ENCODE data around the gene QTRT2. TPM values are rescaled to one million over a fixed set of nuclear protein-coding genes. Genes with fewer than 3 reads are reported as not detected.
A peak's percentile ranks its signal among the peaks of the same experiment; 100 is the strongest.

QTRT2 gene
- total and polyA plus RNA-seq, 2 experiments from 2014 or later: 32.3 to 66.5 TPM

DNA sequence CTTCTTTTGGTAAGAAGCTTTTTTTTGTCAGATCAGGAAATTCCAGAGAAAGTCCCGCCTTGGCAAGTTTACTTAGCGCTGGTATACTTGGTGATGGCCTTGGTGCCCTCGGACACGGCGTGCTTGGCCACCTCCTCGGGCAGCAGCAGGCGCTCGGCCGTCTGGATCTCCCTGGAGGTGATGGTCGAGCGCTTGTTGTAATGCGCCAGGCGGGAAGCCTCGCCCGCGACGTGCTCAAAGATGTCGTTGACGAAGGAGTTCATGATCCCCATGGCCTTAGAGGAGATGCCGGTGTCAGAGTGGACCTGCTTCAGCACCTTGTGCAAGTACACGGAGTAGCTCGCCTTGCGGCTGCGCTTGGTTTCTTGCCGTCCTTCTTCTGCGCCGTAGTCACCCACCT lies 46.6 kb downstream of the QTRT2 start (continued):
- TF ChIP-seq ZNF462 (CRISPR knock-in tag; IDR thresholded peaks at IDR 0.05) (no peak), EZH2phosphoT487 (IDR thresholded peaks at IDR 0.05; ENCODE audit: unreplicated experiment) (no peak), STAT1 (IDR thresholded peaks at IDR 0.05; ENCODE audit: unreplicated experiment) (no peak), ZNF331 (CRISPR knock-in tag; IDR thresholded peaks at IDR 0.05; ENCODE audit: low read depth) (no peak), EZH2 (IDR thresholded peaks at IDR 0.05; ENCODE audit: low read depth, unreplicated experiment) (no peak), CREB1 (CRISPR knock-in tag; IDR thresholded peaks at IDR 0.05; ENCODE audit: low read depth) (no peak)
- TF ChIP-seq, protein P1, sequence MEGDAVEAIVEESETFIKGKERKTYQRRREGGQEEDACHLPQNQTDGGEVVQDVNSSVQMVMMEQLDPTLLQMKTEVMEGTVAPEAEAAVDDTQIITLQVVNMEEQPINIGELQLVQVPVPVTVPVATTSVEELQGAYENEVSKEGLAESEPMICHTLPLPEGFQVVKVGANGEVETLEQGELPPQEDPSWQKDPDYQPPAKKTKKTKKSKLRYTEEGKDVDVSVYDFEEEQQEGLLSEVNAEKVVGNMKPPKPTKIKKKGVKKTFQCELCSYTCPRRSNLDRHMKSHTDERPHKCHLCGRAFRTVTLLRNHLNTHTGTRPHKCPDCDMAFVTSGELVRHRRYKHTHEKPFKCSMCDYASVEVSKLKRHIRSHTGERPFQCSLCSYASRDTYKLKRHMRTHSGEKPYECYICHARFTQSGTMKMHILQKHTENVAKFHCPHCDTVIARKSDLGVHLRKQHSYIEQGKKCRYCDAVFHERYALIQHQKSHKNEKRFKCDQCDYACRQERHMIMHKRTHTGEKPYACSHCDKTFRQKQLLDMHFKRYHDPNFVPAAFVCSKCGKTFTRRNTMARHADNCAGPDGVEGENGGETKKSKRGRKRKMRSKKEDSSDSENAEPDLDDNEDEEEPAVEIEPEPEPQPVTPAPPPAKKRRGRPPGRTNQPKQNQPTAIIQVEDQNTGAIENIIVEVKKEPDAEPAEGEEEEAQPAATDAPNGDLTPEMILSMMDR (conservative IDR thresholded peaks at IDR 0.05; ENCODE audit: low read depth in 2 of 2): no peak

DNA sequence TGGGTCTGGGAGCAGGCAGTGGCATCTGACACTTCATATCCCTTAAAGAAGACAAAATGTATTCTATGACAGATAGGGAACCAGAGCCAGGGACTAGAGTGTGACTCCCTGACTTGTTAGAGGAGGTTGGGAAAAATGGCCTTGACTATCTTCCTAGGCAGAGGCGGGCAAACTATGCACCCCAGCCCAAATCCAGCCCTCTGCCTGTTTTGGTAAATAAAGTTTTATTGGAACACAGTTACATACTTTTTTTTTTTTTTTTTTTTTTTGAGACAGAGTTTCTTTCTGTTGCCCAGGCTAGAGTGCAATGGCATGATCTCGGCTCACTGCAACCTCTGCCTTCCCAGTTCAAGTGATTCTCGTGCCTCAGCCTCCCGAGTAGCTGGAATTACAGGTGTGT lies 47.3 kb downstream of the QTRT2 start:
- H3F3A ChIP-seq (replicated peaks; ENCODE audit: low read depth): no peaks in the 10 kb centered on the region
- H3K4me1 Mint-ChIP-seq: peaks cover 20% of the 10 kb centered on the region
- TF ChIP-seq CREB1 (CRISPR knock-in tag; IDR thresholded peaks at IDR 0.05; ENCODE audit: low read depth) (no peak), ETS1 (IDR thresholded peaks at IDR 0.05) (no peak)

More for the DNA sequence above, 47.3 kb downstream of the QTRT2 start:
- H3K27ac Mint-ChIP-seq: no peak overlapping the region
- Histone ChIP-seq H3K36me3 (ENCODE audit: insufficient read depth) (no peaks in the 10 kb centered on the region), H3K4me2 (no peak overlapping the region), H3K27me3 (ENCODE audit: insufficient read depth) (no peaks in the 10 kb centered on the region), H3K9me2 (ENCODE audit: insufficient read depth) (no peaks in the 10 kb centered on the region), H2AFZ (peak overlapping the region; percentile 80; the same call in 1 of the 2 replicates), H3K79me2 (replicated peaks; ENCODE audit: insufficient read depth) (no peaks in the 10 kb centered on the region), H4K20me1 (replicated peaks; ENCODE audit: insufficient read depth) (no peaks in the 10 kb centered on the region), H3K4me1 (ENCODE audit: insufficient read depth) (peaks cover 17% of the 10 kb centered on the region), H3K4me3 (no peak overlapping the region), H3K27ac (ENCODE audit: low read depth) (no peak overlapping the region)
- H3K4me3 Mint-ChIP-seq: no peak overlapping the region
- H3K36me3 Mint-ChIP-seq (ENCODE audit: low read depth): no peaks in the 10 kb centered on the region
- no peaks in the 10 kb centered on the region for H3K27me3 Mint-ChIP-seq (ENCODE audit: insufficient read depth, low read depth, poor library complexity)
- DNase-seq (ENCODE audit: low spot score): no peak
- no peaks in the 10 kb centered on the region for H3K9me3 Mint-ChIP-seq
- no peak for ATAC-seq

All from GM23338 (cell line).